ENCODE measurements around the gene MLLT3.

MLLT3 gene

GRCh38 chr9:20621471-20622329 is 599 bp downstream of the MLLT3 start:
- Histone ChIP-seq H3K9me3 (ENCODE audit: low read length) (no peaks in the 10 kb centered on the region), H3K4me1 (ENCODE audit: insufficient read depth, low read length) (peaks cover 35% of the 10 kb centered on the region), H2AFZ (ENCODE audit: low read depth, low read length) (peak overlapping the region; percentile 60), H3K36me3 (ENCODE audit: insufficient read depth, low read length) (no peaks in the 10 kb centered on the region), H3K27me3 (ENCODE audit: insufficient read depth, low read length) (no peaks in the 10 kb centered on the region), H3K4me3 (ENCODE audit: low read length) (peak overlapping the region; percentile 66)

- Histone ChIP-seq H3K4me1 (ENCODE audit: insufficient read depth, low read length) (peaks cover 35% of the 10 kb centered on the region), H2AFZ (ENCODE audit: low read depth, low read length) (peak overlapping the region; percentile 60), H3K4me3 (ENCODE audit: low read length) (peak overlapping the region; percentile 66), H3K36me3 (ENCODE audit: insufficient read depth, low read length) (no peaks in the 10 kb centered on the region), H3K27me3 (ENCODE audit: insufficient read depth, low read length) (no peaks in the 10 kb centered on the region), H3K9me3 (ENCODE audit: low read length) (no peaks in the 10 kb centered on the region)
Measured at GRCh38 chr9:20620650-20621470, 1.4 kb downstream of the MLLT3 start.

- Histone ChIP-seq H3K27me3 (ENCODE audit: insufficient read depth, low read length) (no peaks in the 10 kb centered on the region), H3K9me3 (ENCODE audit: low read length) (no peaks in the 10 kb centered on the region), H3K4me1 (ENCODE audit: insufficient read depth, low read length) (peaks cover 30% of the 10 kb centered on the region), H2AFZ (ENCODE audit: low read depth, low read length) (no peak overlapping the region), H3K36me3 (ENCODE audit: insufficient read depth, low read length) (peaks cover 2% of the 10 kb centered on the region), H3K4me3 (ENCODE audit: low read length) (peak overlapping the region; percentile 66)
Measured at GRCh38 chr9:20619487-20620200, 2.7 kb downstream of the MLLT3 start.

GRCh38 chr9:20618361-20618802 is 3.9 kb downstream of the MLLT3 start:
- Histone ChIP-seq H3K27me3 (ENCODE audit: insufficient read depth, low read length) (no peaks in the 10 kb centered on the region), H3K4me1 (ENCODE audit: insufficient read depth, low read length) (peaks cover 24% of the 10 kb centered on the region), H3K36me3 (ENCODE audit: insufficient read depth, low read length) (peaks cover 2% of the 10 kb centered on the region), H2AFZ (ENCODE audit: low read depth, low read length) (no peak overlapping the region), H3K4me3 (ENCODE audit: low read length) (peak overlapping the region; percentile 66), H3K9me3 (ENCODE audit: low read length) (no peaks in the 10 kb centered on the region)

GRCh38 chr9:20616808-20617207 is 5.5 kb downstream of the MLLT3 start:
- Histone ChIP-seq H3K36me3 (ENCODE audit: insufficient read depth, low read length) (peaks cover 2% of the 10 kb centered on the region), H3K4me3 (ENCODE audit: low read length) (no peak overlapping the region), H3K9me3 (ENCODE audit: low read length) (no peaks in the 10 kb centered on the region)

GRCh38 chr9:20614602-20615216 is 7.6 kb downstream of the MLLT3 start:
- Histone ChIP-seq H3K36me3 (ENCODE audit: insufficient read depth, low read length) (peaks cover 2% of the 10 kb centered on the region), H3K4me1 (ENCODE audit: insufficient read depth, low read length) (peaks cover 8% of the 10 kb centered on the region), H2AFZ (ENCODE audit: low read depth, low read length) (no peak overlapping the region), H3K4me3 (ENCODE audit: low read length) (no peak overlapping the region), H3K27me3 (ENCODE audit: insufficient read depth, low read length) (no peaks in the 10 kb centered on the region), H3K9me3 (ENCODE audit: low read length) (no peaks in the 10 kb centered on the region)

More at GRCh38 chr9:20616808-20617207, 5.5 kb downstream of the MLLT3 start:
- Histone ChIP-seq H2AFZ (ENCODE audit: low read depth, low read length) (no peak overlapping the region), H3K27me3 (ENCODE audit: insufficient read depth, low read length) (no peaks in the 10 kb centered on the region), H3K4me1 (ENCODE audit: insufficient read depth, low read length) (peaks cover 17% of the 10 kb centered on the region)

- H3K4me1 ChIP-seq (ENCODE audit: insufficient read depth, low read length) = peaks cover under 1% of the 10 kb centered on the region
- no peak overlapping the region for H2AFZ ChIP-seq (ENCODE audit: low read depth, low read length)
- H3K4me3 ChIP-seq (ENCODE audit: low read length) = no peak overlapping the region
- peaks cover 4% of the 10 kb centered on the region for H3K36me3 ChIP-seq (ENCODE audit: insufficient read depth, low read length)
- no peaks in the 10 kb centered on the region for H3K9me3 ChIP-seq (ENCODE audit: low read length)
- H3K27me3 ChIP-seq (ENCODE audit: insufficient read depth, low read length) = no peaks in the 10 kb centered on the region
Measured at GRCh38 chr9:20611691-20612287, 10.5 kb downstream of the MLLT3 start.

DNA sequence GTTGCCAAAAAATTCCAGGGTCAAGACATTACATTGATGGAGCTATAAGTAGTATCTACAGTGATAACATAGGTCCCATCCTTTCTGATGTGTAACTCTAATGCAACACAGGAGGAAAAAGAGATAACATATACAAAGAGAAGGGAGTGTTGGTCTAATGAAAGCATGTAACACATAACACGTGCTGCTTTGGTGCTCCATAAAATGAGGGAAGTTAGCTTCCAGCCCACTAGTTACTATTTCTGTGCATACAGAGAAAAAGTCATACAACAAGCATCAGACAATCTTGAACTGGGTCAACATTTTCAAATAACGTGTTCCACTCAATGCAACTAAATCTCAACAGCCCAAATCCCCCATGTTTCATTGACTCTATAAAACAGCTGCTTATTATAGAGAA is 11.7 kb downstream of the MLLT3 start:
- Histone ChIP-seq H3K4me3 (ENCODE audit: low read length) (no peak overlapping the region), H3K4me1 (ENCODE audit: insufficient read depth, low read length) (peaks cover 2% of the 10 kb centered on the region), H3K27me3 (ENCODE audit: insufficient read depth, low read length) (no peaks in the 10 kb centered on the region)

GRCh38 chr9:20608582-20608981 is 13.7 kb downstream of the MLLT3 start:
- Histone ChIP-seq H2AFZ (ENCODE audit: low read depth, low read length) (no peak overlapping the region), H3K36me3 (ENCODE audit: insufficient read depth, low read length) (peaks cover 2% of the 10 kb centered on the region), H3K27me3 (ENCODE audit: insufficient read depth, low read length) (no peaks in the 10 kb centered on the region), H3K4me1 (ENCODE audit: insufficient read depth, low read length) (peaks cover 2% of the 10 kb centered on the region), H3K4me3 (ENCODE audit: low read length) (no peak overlapping the region), H3K9me3 (ENCODE audit: low read length) (no peaks in the 10 kb centered on the region)

More for the DNA sequence above, 11.7 kb downstream of the MLLT3 start:
- Histone ChIP-seq H3K36me3 (ENCODE audit: insufficient read depth, low read length) (peaks cover 4% of the 10 kb centered on the region), H2AFZ (ENCODE audit: low read depth, low read length) (no peak overlapping the region), H3K9me3 (ENCODE audit: low read length) (no peaks in the 10 kb centered on the region)

GRCh38 chr9:20606652-20607051 is 15.6 kb downstream of the MLLT3 start:
- Histone ChIP-seq H3K4me1 (ENCODE audit: insufficient read depth, low read length) (peaks cover 2% of the 10 kb centered on the region), H3K36me3 (ENCODE audit: insufficient read depth, low read length) (peaks cover 2% of the 10 kb centered on the region), H3K4me3 (ENCODE audit: low read length) (no peak overlapping the region), H3K9me3 (ENCODE audit: low read length) (no peaks in the 10 kb centered on the region), H3K27me3 (ENCODE audit: insufficient read depth, low read length) (no peaks in the 10 kb centered on the region), H2AFZ (ENCODE audit: low read depth, low read length) (no peak overlapping the region)

DNA sequence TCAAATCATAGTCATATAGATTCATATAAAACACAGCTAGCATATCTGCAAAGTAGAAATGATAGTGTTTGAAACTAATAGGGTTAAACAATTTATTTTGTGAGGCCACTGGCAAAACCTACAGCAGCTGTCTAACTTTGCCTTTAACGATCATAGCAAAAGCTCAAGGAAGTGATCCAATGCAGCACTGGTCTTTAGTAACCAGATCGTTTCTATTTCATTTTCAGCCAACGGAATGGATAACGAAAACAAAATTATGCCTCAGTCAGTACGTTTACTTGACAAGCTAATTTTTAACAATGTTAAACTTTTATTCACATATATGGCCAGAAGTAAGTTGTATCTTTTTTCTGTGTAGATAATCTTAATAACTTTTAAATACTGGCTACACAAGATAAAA is 17.7 kb downstream of the MLLT3 start:
- Histone ChIP-seq H3K36me3 (ENCODE audit: insufficient read depth, low read length) (peaks cover 2% of the 10 kb centered on the region), H3K4me3 (ENCODE audit: low read length) (no peak overlapping the region), H3K9me3 (ENCODE audit: low read length) (peaks cover 1% of the 10 kb centered on the region), H2AFZ (ENCODE audit: low read depth, low read length) (no peak overlapping the region), H3K4me1 (ENCODE audit: insufficient read depth, low read length) (peaks cover 2% of the 10 kb centered on the region), H3K27me3 (ENCODE audit: insufficient read depth, low read length) (no peaks in the 10 kb centered on the region)

- H3K9me3 ChIP-seq (ENCODE audit: low read length) = peaks cover 2% of the 10 kb centered on the region
- no peaks in the 10 kb centered on the region for H3K27me3 ChIP-seq (ENCODE audit: insufficient read depth, low read length)
- peaks cover 2% of the 10 kb centered on the region for H3K4me1 ChIP-seq (ENCODE audit: insufficient read depth, low read length)
- no peak overlapping the region for H2AFZ ChIP-seq (ENCODE audit: low read depth, low read length)
- H3K4me3 ChIP-seq (ENCODE audit: low read length) = no peak overlapping the region
- H3K36me3 ChIP-seq (ENCODE audit: insufficient read depth, low read length) = no peaks in the 10 kb centered on the region
Measured at GRCh38 chr9:20603524-20604268, 18.6 kb downstream of the MLLT3 start.
